Neuronal stem cell (in vitro differentiated cells): ENCODE results near the gene CCDC192.
A peak's percentile ranks its signal among the peaks of the same experiment; 100 is the strongest.
"Not testable (repeated sequence)": the region's sequence is repeated elsewhere in the genome, so short reads cannot be mapped to it uniquely, and the experiment has no call there.

Experiments
- DNase-seq: peaks from one replicate; pipeline ENCODE4 v3.0.0-alpha.2; 2013; ENCODE audit warnings: low spot score
- H2AFZ ChIP-seq: one replicate; pipeline ENCODE4 v1.6.1; 2013; ENCODE audit warnings: mild to moderate bottlenecking, low read length, inconsistent platforms
- H2AK5ac ChIP-seq: 2 replicates; pipeline ENCODE4 v1.6.1; 2013; ENCODE audit warnings: low read depth, mild to moderate bottlenecking, inconsistent platforms, low read length, moderate library complexity, mixed read lengths
- H2BK120ac ChIP-seq: 2 replicates; pipeline ENCODE4 v1.6.1; 2013; ENCODE audit warnings: low read depth, mild to moderate bottlenecking, inconsistent platforms, low read length, moderate library complexity, mixed read lengths
- H2BK12ac ChIP-seq: one replicate; pipeline ENCODE4 v1.6.1; 2013; ENCODE audit warnings: low read length, inconsistent platforms
- H2BK15ac ChIP-seq: 2 replicates; pipeline ENCODE4 v1.6.1; 2013; ENCODE audit warnings: mild to moderate bottlenecking, low read length, inconsistent platforms, mixed read lengths
- H2BK5ac ChIP-seq: one replicate; pipeline ENCODE4 v1.6.1; 2013; ENCODE audit warnings: inconsistent platforms, mild to moderate bottlenecking, low read length, moderate library complexity
- H3K14ac ChIP-seq: one replicate; pipeline ENCODE4 v1.6.1; 2013; ENCODE audit warnings: low read length, inconsistent platforms
- H3K18ac ChIP-seq: 2 replicates; pipeline ENCODE4 v1.6.1; 2013; ENCODE audit warnings: low read length, inconsistent platforms
- H3K23ac ChIP-seq: 2 replicates; pipeline ENCODE4 v1.6.1; 2013; ENCODE audit warnings: low read depth, mild to moderate bottlenecking, mixed read lengths, low read length, inconsistent platforms; ENCODE audit not compliant: poor library complexity
- H3K27ac ChIP-seq: replicated peaks from 3 replicates; pipeline ENCODE4 v1.5.1; 2013; ENCODE audit warnings: low read length, inconsistent platforms
- H3K27me3 ChIP-seq, 3 experiments: 2 replicates each; pipeline ENCODE4 v1.6.1; 2013; ENCODE audit warnings: low read length in 3 of 3, mild to moderate bottlenecking in 2 of 3, inconsistent platforms in 1 of 3, low read depth in 1 of 3, mixed read lengths in 1 of 3, moderate library complexity in 1 of 3; ENCODE audit not compliant: control insufficient read depth in 3 of 3, insufficient read depth in 3 of 3
- H3K36me3 ChIP-seq, 2 donors: replicated peaks in 1 of 2; 2 replicates each; pipeline ENCODE4 v1.6.1; 2013; ENCODE audit warnings: low read length in 2 of 2; ENCODE audit not compliant: control insufficient read depth in 2 of 2, insufficient read depth in 2 of 2
- H3K4ac ChIP-seq: 2 replicates; pipeline ENCODE4 v1.6.1; 2013; ENCODE audit warnings: inconsistent platforms, mild to moderate bottlenecking, low read length, moderate library complexity
- H3K4me1 ChIP-seq, 2 donors: 1 replicate in 1 of 2; 2 replicates in 1 of 2; pipeline ENCODE4 v1.6.1; 2013; ENCODE audit warnings: low read length in 2 of 2, low read depth in 1 of 2; ENCODE audit not compliant: control insufficient read depth in 2 of 2, insufficient read depth in 1 of 2
- H3K4me2 ChIP-seq: one replicate; pipeline ENCODE4 v1.6.1; 2013; ENCODE audit warnings: mild to moderate bottlenecking, low read length, inconsistent platforms; ENCODE audit not compliant: insufficient read depth, poor library complexity, severe bottlenecking
- H3K4me3 ChIP-seq, 2 donors: 2 replicates each; pipeline ENCODE4 v1.5.1; 2013; ENCODE audit warnings: low read length in 2 of 2, mild to moderate bottlenecking in 2 of 2, inconsistent platforms in 1 of 2, moderate library complexity in 1 of 2
- H3K79me1 ChIP-seq: one replicate; pipeline ENCODE4 v1.6.1; 2013; ENCODE audit warnings: low read depth, mild to moderate bottlenecking, inconsistent platforms, low read length, moderate library complexity
- H3K9ac ChIP-seq: one replicate; pipeline ENCODE4 v1.6.1; 2013; ENCODE audit warnings: mild to moderate bottlenecking, low read depth, low read length, inconsistent platforms; ENCODE audit not compliant: poor library complexity
- H3K9me3 ChIP-seq, 2 donors: replicated peaks in 1 of 2; 2 replicates each; pipeline versions ENCODE3 to v1.6.1; 2013; ENCODE audit warnings: low read length in 2 of 2, mild to moderate bottlenecking in 2 of 2, inconsistent platforms in 1 of 2, low read depth in 1 of 2, mixed read lengths in 1 of 2, moderate library complexity in 1 of 2; ENCODE audit not compliant: control insufficient read depth in 2 of 2, insufficient read depth in 1 of 2
- H4K8ac ChIP-seq: one replicate; pipeline ENCODE4 v1.6.1; 2013; ENCODE audit warnings: low read depth, mild to moderate bottlenecking, inconsistent platforms, low read length, moderate library complexity
- H4K91ac ChIP-seq: one replicate; pipeline ENCODE4 v1.6.1; 2013; ENCODE audit warnings: low read length, low read depth, mild to moderate bottlenecking, inconsistent platforms; ENCODE audit not compliant: poor library complexity
- WGBS, 2 donors: extraction: QIAGEN DNeasy Blood & Tissue Kit; methylation state at CpG; one replicate each; pipeline ENCODE4 v1.1.7; 2013; ENCODE audit warnings: missing lambda C conversion rate in 2 of 2, mixed read lengths in 1 of 2; ENCODE audit not compliant: insufficient read length in 2 of 2, insufficient replicate concordance in 1 of 2; ENCODE audit errors: extremely low coverage in 2 of 2; 5-methylcytosine and 5-hydroxymethylcytosine counted together

CCDC192 gene

DNA sequence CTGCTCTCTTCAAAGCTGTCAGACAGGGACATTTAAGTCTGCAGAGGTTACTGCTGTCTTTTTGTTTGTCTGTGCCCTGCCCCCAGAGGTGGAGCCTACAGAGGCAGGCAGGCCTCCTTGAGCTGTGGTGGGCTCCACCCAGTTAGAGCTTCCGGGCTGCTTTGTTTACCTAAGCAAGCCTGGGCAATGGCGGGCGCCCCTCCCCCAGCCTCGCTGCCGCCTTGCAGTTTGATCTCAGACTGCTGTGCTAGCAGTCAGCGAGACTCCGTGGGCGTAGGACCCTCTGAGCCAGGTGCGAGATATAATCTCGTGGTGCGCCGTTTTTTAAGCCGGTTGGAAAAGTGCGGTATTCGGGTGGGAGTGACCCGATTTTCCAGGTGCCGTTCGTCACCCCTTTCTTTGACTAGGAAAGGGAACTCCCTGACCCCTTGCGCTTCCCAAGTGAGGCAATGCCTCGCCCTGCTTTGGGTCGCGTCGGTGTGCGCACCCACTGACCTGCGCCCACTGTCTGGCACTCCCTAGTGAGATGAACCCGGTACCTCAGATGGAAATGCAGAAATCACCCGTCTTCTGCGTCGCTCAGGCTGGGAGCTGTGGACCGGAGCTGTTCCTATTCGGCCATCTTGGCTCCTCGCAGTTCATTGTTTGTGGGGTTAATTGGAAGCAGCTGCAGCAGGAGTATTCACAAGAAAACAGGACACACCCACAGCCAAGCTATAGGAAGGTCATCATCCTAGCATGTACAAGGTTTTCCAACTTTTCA is 49.5 kb downstream of the CCDC192 start:
- H3K4me2 ChIP-seq, H2BK5ac ChIP-seq, H3K4me3 ChIP-seq, H3K9ac ChIP-seq, H4K8ac ChIP-seq, H3K36me3 ChIP-seq, H3K27me3 ChIP-seq, H3K4ac ChIP-seq, H2BK15ac ChIP-seq, H2BK12ac ChIP-seq, H3K14ac ChIP-seq, H3K18ac ChIP-seq, H3K4me1 ChIP-seq, H3K23ac ChIP-seq, H4K91ac ChIP-seq, H3K27ac ChIP-seq, DNase-seq, H3K9me3 ChIP-seq, H3K79me1 ChIP-seq, H2AK5ac ChIP-seq, H2BK120ac ChIP-seq: not testable (repeated sequence)
- H2AFZ ChIP-seq = peak overlapping the region; percentile 75
- WGBS, 2 donors = no CpG with 5 or more reads among the region's 32 CpGs

DNA sequence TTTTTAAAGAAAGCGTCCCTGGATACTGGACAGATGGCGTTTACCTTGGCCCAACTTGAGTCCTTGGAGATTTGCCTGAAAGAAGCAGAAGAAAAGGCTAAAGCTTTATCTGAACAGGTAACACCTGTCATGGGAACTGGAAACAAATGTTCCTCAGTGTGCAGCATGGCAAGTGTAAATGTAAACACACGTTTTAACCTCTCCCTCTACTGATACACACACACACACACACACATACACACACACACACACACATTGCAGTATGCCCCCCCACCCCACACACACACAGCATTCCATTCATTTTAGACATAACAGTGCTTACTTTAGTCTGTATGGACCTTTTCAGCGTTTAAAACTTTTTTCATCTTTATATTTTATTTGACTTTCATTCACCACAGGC is 51.1 kb downstream of the CCDC192 start:
- H3K4ac ChIP-seq = no peak overlapping the region
- H3K4me2 ChIP-seq = no peak overlapping the region
- H3K9me3 ChIP-seq = no peaks in the 10 kb centered on the region
- H2BK120ac ChIP-seq = no peak overlapping the region
- no peaks in the 10 kb centered on the region for H3K79me1 ChIP-seq
- H3K27me3 ChIP-seq = no peaks in the 10 kb centered on the region
- no peak overlapping the region for H3K4me3 ChIP-seq
- no peak overlapping the region for H3K18ac ChIP-seq
- H4K8ac ChIP-seq = no peak overlapping the region
- H2BK15ac ChIP-seq = no peak overlapping the region
- no peak overlapping the region for H2BK12ac ChIP-seq
- H2AK5ac ChIP-seq = no peak overlapping the region
- no peak overlapping the region for H3K9ac ChIP-seq
- no peak overlapping the region for H2AFZ ChIP-seq
- H3K36me3 ChIP-seq = no peaks in the 10 kb centered on the region
- H3K27ac ChIP-seq = no peak overlapping the region
- no peak overlapping the region for H4K91ac ChIP-seq
- no peak overlapping the region for H2BK5ac ChIP-seq
- DNase-seq = no peak
- no CpG with 5 or more reads among the region's 4 CpGs for WGBS, 2 donors
- peaks cover 0 to 2% of the 10 kb centered on the region in 2 donors for H3K4me1 ChIP-seq
- no peak overlapping the region for H3K14ac ChIP-seq
- H3K23ac ChIP-seq = no peak overlapping the region

DNA sequence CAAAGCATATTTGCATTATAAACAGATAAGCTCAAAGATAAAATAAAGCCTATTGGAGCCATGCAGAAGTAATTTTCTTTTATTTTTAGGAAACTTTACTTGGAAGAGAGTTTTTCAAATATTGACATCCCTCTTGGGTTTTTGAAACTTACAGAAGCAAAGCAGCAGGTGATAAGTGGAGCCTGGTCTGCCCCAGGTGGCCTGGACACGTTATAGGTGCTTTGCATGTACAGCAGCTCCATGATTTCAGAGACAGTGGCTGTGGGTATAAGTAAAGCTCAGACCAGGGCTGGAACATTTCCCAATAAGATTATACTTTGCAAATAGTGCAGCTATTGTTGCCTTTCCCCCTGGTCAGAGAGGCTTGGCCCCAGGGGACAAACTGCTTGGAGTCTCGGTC is 51.5 kb downstream of the CCDC192 start:
- no CpG with 5 or more reads among the region's 2 CpGs for WGBS, 2 donors
- H3K18ac ChIP-seq = no peak overlapping the region
- no peak overlapping the region for H3K4me3 ChIP-seq
- H3K4me1 ChIP-seq = peaks cover 0 to 2% of the 10 kb centered on the region in 2 donors
- H4K91ac ChIP-seq = no peak overlapping the region
- no peak overlapping the region for H2BK5ac ChIP-seq
- no peak overlapping the region for H4K8ac ChIP-seq
- DNase-seq = no peak
- H2BK120ac ChIP-seq = no peak overlapping the region
- H3K23ac ChIP-seq = no peak overlapping the region
- no peaks in the 10 kb centered on the region for H3K79me1 ChIP-seq
- H3K4ac ChIP-seq = no peak overlapping the region
- H2BK12ac ChIP-seq = no peak overlapping the region
- no peak overlapping the region for H2AFZ ChIP-seq
- H3K14ac ChIP-seq = no peak overlapping the region
- no peaks in the 10 kb centered on the region for H3K27me3 ChIP-seq
- no peak overlapping the region for H3K27ac ChIP-seq
- H3K9me3 ChIP-seq = no peaks in the 10 kb centered on the region
- no peak overlapping the region for H2AK5ac ChIP-seq
- H3K4me2 ChIP-seq = no peak overlapping the region
- no peak overlapping the region for H3K9ac ChIP-seq
- H2BK15ac ChIP-seq = no peak overlapping the region
- H3K36me3 ChIP-seq = no peaks in the 10 kb centered on the region

DNA sequence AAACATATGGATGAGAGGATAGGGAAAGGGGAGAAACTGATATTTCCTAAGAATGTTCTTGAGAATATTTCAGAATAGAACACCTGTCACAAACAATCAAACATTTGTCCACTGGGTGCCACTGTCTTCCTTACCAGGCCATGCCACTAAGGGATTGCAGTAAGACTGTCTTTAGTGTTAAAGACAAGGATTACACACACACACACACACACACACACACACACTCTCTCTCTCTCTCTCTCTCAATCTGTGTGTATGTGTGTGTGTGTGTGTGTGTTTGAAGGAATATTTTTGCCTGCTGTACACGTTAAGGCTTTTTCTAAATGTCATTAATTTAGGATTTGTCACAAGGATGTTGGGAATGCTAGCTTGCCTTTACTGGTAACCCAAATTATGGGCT is 54.4 kb downstream of the CCDC192 start:
- WGBS, 2 donors = no CpG with 5 or more reads among the region's 1 CpG
- H3K4me3 ChIP-seq = no peak overlapping the region
- no peaks in the 10 kb centered on the region for H3K27me3 ChIP-seq
- peaks cover 2 to 6% of the 10 kb centered on the region in 2 donors for H3K4me1 ChIP-seq
- no peak overlapping the region for H3K9ac ChIP-seq
- peak overlapping the region; percentile 2 for H2AFZ ChIP-seq
- no peak overlapping the region for H2BK15ac ChIP-seq
- no peak overlapping the region for H3K27ac ChIP-seq
- no peak overlapping the region for H3K4me2 ChIP-seq
- no peak overlapping the region for H2BK5ac ChIP-seq
- H3K23ac ChIP-seq = no peak overlapping the region
- H2AK5ac ChIP-seq = no peak overlapping the region
- no peak overlapping the region for H3K4ac ChIP-seq
- H3K14ac ChIP-seq = no peak overlapping the region
- no peaks in the 10 kb centered on the region for H3K79me1 ChIP-seq
- H4K91ac ChIP-seq = no peak overlapping the region
- no peak overlapping the region for H3K18ac ChIP-seq
- H4K8ac ChIP-seq = no peak overlapping the region
- no peaks in the 10 kb centered on the region for H3K9me3 ChIP-seq
- H2BK120ac ChIP-seq = no peak overlapping the region
- no peaks in the 10 kb centered on the region for H3K36me3 ChIP-seq
- H2BK12ac ChIP-seq = no peak overlapping the region
- DNase-seq = peak; percentile 6
